ENCODE results near the gene PRRC1. TPM values are rescaled to one million over a fixed set of nuclear protein-coding genes. Genes with fewer than 3 reads are reported as not detected.

PRRC1 gene
- polyA plus RNA-seq, 1 donor from 2014 or later = 36.3 TPM

GRCh38 chr5:127572930-127573329 is 55.5 kb downstream of the PRRC1 start:
- Histone ChIP-seq H3K79me2 (replicated peaks; ENCODE audit: insufficient read depth, low read length) (no peaks in the 10 kb centered on the region), H3K27me3 (ENCODE audit: insufficient read depth, low read depth, low read length) (no peaks in the 10 kb centered on the region), H4K20me1 (ENCODE audit: insufficient read depth) (no peaks in the 10 kb centered on the region), H3F3A (ENCODE audit: insufficient read depth, low read length, poor library complexity, severe bottlenecking) (no peaks in the 10 kb centered on the region), H3K4me2 (ENCODE audit: low read length) (no peak overlapping the region), H3K9me3 (ENCODE audit: low read length) (no peaks in the 10 kb centered on the region), H2AFZ (ENCODE audit: low read depth, low read length) (no peak overlapping the region), H3K9ac (ENCODE audit: low read length) (no peak overlapping the region), H3K4me3 (ENCODE audit: low read length) (no peak overlapping the region), H3K9me2 (ENCODE audit: insufficient read depth, low read length) (no peaks in the 10 kb centered on the region), H3K27ac (ENCODE audit: low read length) (no peak overlapping the region), H3K36me3 (ENCODE audit: insufficient read depth, low read length) (no peaks in the 10 kb centered on the region)
- TF ChIP-seq RAD21 (conservative IDR thresholded peaks at IDR 0.05) (no peak), REST (IDR thresholded peaks at IDR 0.05; ENCODE audit: borderline replicate concordance) (no peak), SMC3 (conservative IDR thresholded peaks at IDR 0.05; ENCODE audit: poor library complexity) (no peak), MXI1 (conservative IDR thresholded peaks at IDR 0.05; ENCODE audit: poor library complexity, severe bottlenecking) (no peak)

- Histone ChIP-seq H3K9me2 (ENCODE audit: insufficient read depth, low read length) (no peaks in the 10 kb centered on the region), H2AFZ (ENCODE audit: low read depth, low read length) (no peak overlapping the region), H3K79me2 (replicated peaks; ENCODE audit: insufficient read depth, low read length) (no peaks in the 10 kb centered on the region), H3K27ac (ENCODE audit: low read length) (no peak overlapping the region), H3K4me2 (ENCODE audit: low read length) (no peak overlapping the region), H3F3A (ENCODE audit: insufficient read depth, low read length, poor library complexity, severe bottlenecking) (no peaks in the 10 kb centered on the region), H3K36me3 (ENCODE audit: insufficient read depth, low read length) (no peaks in the 10 kb centered on the region), H3K9ac (ENCODE audit: low read length) (no peak overlapping the region), H3K9me3 (ENCODE audit: low read length) (no peaks in the 10 kb centered on the region), H3K4me3 (ENCODE audit: low read length) (no peak overlapping the region), H4K20me1 (ENCODE audit: insufficient read depth) (no peaks in the 10 kb centered on the region), H3K27me3 (ENCODE audit: insufficient read depth, low read depth, low read length) (no peaks in the 10 kb centered on the region)
- TF ChIP-seq POLR2AphosphoS5 (IDR thresholded peaks at IDR 0.05) (no peak), RAD21 (conservative IDR thresholded peaks at IDR 0.05) (no peak), TAF1 (IDR thresholded peaks at IDR 0.05; ENCODE audit: low read depth) (no peak)
Measured at GRCh38 chr5:127574852-127575679, 57.6 kb downstream of the PRRC1 start.

GRCh38 chr5:127577458-127577857 is 60.0 kb downstream of the PRRC1 start:
- Histone ChIP-seq H3K36me3 (ENCODE audit: insufficient read depth, low read length) (no peaks in the 10 kb centered on the region), H3K4me2 (ENCODE audit: low read length) (no peak overlapping the region), H3K9me3 (ENCODE audit: low read length) (no peaks in the 10 kb centered on the region), H4K20me1 (ENCODE audit: insufficient read depth) (no peaks in the 10 kb centered on the region), H2AFZ (ENCODE audit: low read depth, low read length) (no peak overlapping the region), H3K9ac (ENCODE audit: low read length) (no peak overlapping the region), H3F3A (ENCODE audit: insufficient read depth, low read length, poor library complexity, severe bottlenecking) (no peaks in the 10 kb centered on the region), H3K79me2 (replicated peaks; ENCODE audit: insufficient read depth, low read length) (no peaks in the 10 kb centered on the region), H3K27me3 (ENCODE audit: insufficient read depth, low read depth, low read length) (no peaks in the 10 kb centered on the region), H3K27ac (ENCODE audit: low read length) (no peak overlapping the region), H3K4me3 (ENCODE audit: low read length) (no peak overlapping the region), H3K9me2 (ENCODE audit: insufficient read depth, low read length) (no peaks in the 10 kb centered on the region)
- no peak for TF ChIP-seq REST (IDR thresholded peaks at IDR 0.05; ENCODE audit: borderline replicate concordance)
- TF ChIP-seq SMC3 (conservative IDR thresholded peaks at IDR 0.05; ENCODE audit: poor library complexity) = no peak
- TF ChIP-seq POLR2AphosphoS5 (IDR thresholded peaks at IDR 0.05) = no peak
- TF ChIP-seq EZH2 (IDR thresholded peaks at IDR 0.05; ENCODE audit: borderline replicate concordance, insufficient read depth, low read length, poor library complexity, severe bottlenecking) = no peak
- TF ChIP-seq TAF1 (IDR thresholded peaks at IDR 0.05; ENCODE audit: low read depth) = no peak
- no peak for TF ChIP-seq RAD21 (conservative IDR thresholded peaks at IDR 0.05)
- TF ChIP-seq EP300 (conservative IDR thresholded peaks at IDR 0.05; ENCODE audit: poor library complexity, severe bottlenecking) = no peak
- no peak for TF ChIP-seq CTCF (IDR thresholded peaks at IDR 0.05; ENCODE audit: poor library complexity, severe bottlenecking)
- TF ChIP-seq MXI1 (conservative IDR thresholded peaks at IDR 0.05; ENCODE audit: poor library complexity, severe bottlenecking) = no peak
